KOPT-K1 (cell line): ENCODE measurements around the gene ARPP21.
"Not testable (repeated sequence)": the region's sequence is repeated elsewhere in the genome, so short reads cannot be mapped to it uniquely, and the experiment has no call there.

Experiments used
- H3K27ac ChIP-seq: fragments of 200-600 bp; sonication (generic); 2 replicates; pipeline ENCODE4 v1.5.1; 2016; ENCODE audit warnings: antibody characterized with exemption, mild to moderate bottlenecking, low read depth, low read length; ENCODE audit not compliant: poor library complexity, severe bottlenecking
- H3K36me3 ChIP-seq: fragments of 200-600 bp; sonication (generic); 2 replicates; pipeline ENCODE4 v1.5.1; 2017; ENCODE audit warnings: antibody characterized with exemption, mild to moderate bottlenecking, low read length, moderate library complexity; ENCODE audit not compliant: insufficient read depth
- H3K9me3 ChIP-seq: fragments of 200-600 bp; sonication (generic); 2 replicates; pipeline ENCODE4 v1.5.1; 2017; ENCODE audit warnings: antibody characterized with exemption, low read length, mild to moderate bottlenecking; ENCODE audit not compliant: insufficient read depth, poor library complexity, severe bottlenecking

The ARPP21 gene

DNA sequence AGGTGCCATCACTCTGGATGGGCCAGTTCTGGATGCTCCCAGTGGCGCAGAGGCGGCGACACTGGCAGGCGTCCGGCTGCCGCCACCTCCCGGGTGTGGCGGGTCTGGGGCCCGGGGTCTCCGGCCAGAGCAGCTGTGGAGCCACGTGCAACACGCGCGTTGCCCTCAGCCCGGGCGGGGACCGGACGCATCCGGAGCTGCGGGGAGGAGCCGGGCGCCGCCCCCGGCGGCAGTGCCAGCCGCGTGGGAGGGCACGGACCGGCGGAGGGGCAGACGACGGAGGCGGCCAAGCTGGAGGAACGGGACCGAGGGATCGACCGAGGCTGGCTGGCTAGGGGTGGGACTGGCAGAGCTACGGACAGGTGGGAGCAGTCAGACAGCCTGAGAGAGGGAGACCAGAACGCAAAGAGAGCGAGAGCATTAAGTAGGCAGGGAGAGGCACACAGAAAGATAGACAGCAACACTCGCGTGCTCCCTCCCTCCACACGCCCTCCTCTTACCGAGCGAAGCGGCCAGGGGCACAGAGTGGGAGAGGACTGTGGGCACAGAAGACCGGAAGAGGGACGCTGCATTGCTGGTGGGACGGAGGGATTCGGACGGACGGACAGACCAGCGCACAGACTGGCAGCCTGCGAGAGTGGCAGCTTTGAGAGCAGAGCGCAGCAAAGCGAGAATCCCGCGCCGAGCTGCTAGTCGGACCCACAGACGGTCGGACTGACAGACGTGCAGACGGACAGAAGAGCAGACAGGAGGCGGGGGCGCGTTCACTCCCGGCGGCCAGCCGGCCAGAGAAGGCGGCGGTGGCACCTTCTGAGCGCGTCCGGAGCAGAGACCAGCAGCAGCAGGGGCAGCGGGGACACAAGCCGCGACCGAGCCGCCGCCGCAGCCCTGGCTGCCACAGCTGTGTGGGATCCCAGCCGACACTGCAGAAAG, at the start of gene ARPP21:
Gene ARPP21 (plus strand): TSS at position 272 of the 933 bp plus-strand sequence. CDS start 42,227 bp downstream, outside the sequence.
- Histone ChIP-seq H3K27ac (peak within 1 kb of the TSS; percentile 98), H3K36me3 (0 out of 2 replicates have a peak, but pooled peaks cover 4% of the 10 kb centered on the region), H3K9me3 (no peaks in the 10 kb centered on the region)

- H3K27ac ChIP-seq: no peak overlapping the region
- H3K9me3 ChIP-seq: no peaks in the 10 kb centered on the region
These were observed 46.6 kb upstream of the ARPP21 start for GRCh38 chr3:35592589-35593295.

GRCh38 chr3:35594739-35595138, 44.6 kb upstream of the ARPP21 start:
- H3K36me3 ChIP-seq: no peaks in the 10 kb centered on the region
- no peak overlapping the region for H3K27ac ChIP-seq
- H3K9me3 ChIP-seq: no peaks in the 10 kb centered on the region

More at GRCh38 chr3:35592589-35593295, 46.6 kb upstream of the ARPP21 start:
- no peaks in the 10 kb centered on the region for H3K36me3 ChIP-seq

- Histone ChIP-seq H3K27ac (no peak overlapping the region), H3K9me3 (no peaks in the 10 kb centered on the region), H3K36me3 (no peaks in the 10 kb centered on the region)
These were observed 42.9 kb upstream of the ARPP21 start for GRCh38 chr3:35596335-35596995.

DNA sequence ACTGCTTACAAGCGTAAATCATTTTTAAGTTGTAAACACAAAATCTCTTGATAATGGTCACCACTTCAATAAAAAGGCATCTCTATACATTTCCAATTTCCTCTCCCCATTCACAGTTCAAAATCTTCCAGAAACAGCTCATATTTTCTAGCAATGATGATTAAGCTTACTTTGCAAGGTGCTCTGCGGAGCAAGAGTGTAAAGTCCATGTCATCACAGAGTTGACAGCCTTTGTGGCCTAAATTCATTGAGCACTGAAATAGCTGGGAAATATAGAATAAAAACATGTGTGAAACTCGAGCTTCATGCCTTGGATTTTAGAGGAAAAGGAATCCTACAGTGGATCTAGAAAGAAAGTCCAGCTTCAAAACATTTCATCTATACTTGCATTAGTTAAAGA, 41.8 kb upstream of the ARPP21 start:
- Histone ChIP-seq H3K36me3 (no peaks in the 10 kb centered on the region), H3K9me3 (no peaks in the 10 kb centered on the region), H3K27ac (no peak overlapping the region)

- Histone ChIP-seq H3K36me3 (no peaks in the 10 kb centered on the region), H3K27ac (no peak overlapping the region), H3K9me3 (no peaks in the 10 kb centered on the region)
These were observed 40.5 kb upstream of the ARPP21 start for GRCh38 chr3:35598804-35599203.

DNA sequence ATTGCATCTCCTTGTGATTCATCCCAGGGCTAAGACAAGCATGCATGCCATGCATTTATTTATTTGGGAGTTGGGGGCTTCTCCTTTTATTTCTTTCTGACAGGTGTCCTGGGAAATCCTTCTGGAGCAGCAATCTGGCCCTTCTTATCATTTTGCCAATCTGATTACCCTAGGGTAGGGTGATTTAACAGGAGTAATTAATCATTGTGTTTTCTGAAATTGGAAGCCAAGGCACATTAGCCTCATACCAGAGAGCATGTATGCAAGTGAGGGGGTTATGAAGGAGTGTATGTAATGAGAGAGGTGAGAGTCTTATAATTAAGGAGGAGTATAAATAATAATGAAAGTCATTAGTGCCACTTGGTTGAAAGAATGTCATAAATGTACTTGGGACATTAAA, 37.4 kb upstream of the ARPP21 start:
- Histone ChIP-seq H3K36me3 (no peaks in the 10 kb centered on the region), H3K27ac (no peak overlapping the region), H3K9me3 (no peaks in the 10 kb centered on the region)

GRCh38 chr3:35602395-35602936, 36.9 kb upstream of the ARPP21 start:
- Histone ChIP-seq H3K9me3 (no peaks in the 10 kb centered on the region), H3K27ac (no peak overlapping the region), H3K36me3 (no peaks in the 10 kb centered on the region)

DNA sequence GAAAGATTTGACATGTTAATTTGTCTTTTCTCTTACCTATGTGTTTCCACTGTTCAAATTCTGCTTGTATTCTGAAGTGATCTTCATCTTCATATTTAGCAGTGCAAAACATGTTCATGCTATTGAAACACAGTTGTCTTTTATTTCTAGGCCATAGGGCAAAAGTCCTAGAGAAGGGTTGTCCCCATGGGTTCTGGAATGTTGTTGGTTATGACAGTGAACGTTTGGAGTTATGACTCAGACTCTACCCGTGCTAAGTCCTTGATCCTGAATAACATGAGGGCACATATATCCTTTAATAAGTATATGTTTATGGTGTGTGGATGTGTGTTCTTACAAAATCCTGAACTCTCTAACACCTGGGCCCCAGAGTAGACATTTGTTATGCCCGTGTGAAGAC, 23.0 kb upstream of the ARPP21 start:
- no peak overlapping the region for H3K27ac ChIP-seq
- H3K36me3 ChIP-seq: no peaks in the 10 kb centered on the region
- H3K9me3 ChIP-seq: no peaks in the 10 kb centered on the region

DNA sequence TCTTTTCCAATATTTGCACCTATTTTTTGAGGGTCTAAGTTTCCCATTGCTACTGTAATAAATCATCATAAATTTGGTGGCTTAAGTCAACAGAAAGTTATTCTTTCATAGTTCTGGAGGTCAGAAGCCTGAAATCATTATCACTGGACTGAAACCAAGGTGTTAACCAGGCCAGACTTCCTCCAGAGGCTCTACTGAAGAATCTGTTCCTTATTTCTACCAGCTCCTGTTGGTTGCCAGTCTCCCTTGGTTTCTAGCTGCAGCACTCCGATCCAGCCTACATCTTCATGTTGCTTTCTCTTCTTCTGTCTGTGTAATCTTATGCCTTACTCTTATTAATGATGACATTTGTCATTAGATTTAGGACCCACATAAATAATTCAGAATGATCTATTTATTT, 22.0 kb upstream of the ARPP21 start:
- Histone ChIP-seq H3K9me3 (no peaks in the 10 kb centered on the region), H3K27ac (no peak overlapping the region), H3K36me3 (no peaks in the 10 kb centered on the region)

GRCh38 chr3:35620238-35620637, 19.1 kb upstream of the ARPP21 start:
- not testable (repeated sequence) for H3K9me3 ChIP-seq, H3K27ac ChIP-seq, H3K36me3 ChIP-seq

DNA sequence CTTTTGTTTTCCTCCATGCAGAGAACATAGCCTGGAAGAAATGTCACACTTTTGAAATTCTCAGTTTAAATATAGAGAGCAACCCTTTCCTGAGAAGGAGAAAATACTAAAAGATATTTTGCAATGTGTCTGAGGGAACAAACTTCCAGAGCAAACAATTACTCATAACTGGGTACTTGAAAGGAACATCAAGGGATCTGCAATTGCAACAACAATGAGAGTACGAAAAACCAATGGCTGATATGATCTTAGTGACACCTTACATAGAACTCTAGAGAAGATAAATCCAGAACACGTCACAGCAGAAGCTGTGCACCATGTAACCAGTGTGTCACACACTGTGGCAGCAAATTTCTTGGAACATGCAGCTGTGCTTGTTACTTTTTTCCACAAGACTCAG, 14.6 kb upstream of the ARPP21 start:
- Histone ChIP-seq H3K9me3 (no peaks in the 10 kb centered on the region), H3K27ac (no peak overlapping the region), H3K36me3 (no peaks in the 10 kb centered on the region)

- Histone ChIP-seq H3K27ac (peak overlapping the region; percentile 98), H3K36me3 (no peaks in the 10 kb centered on the region), H3K9me3 (no peaks in the 10 kb centered on the region)
These were observed 5.8 kb upstream of the ARPP21 start for GRCh38 chr3:35633332-35634124.

GRCh38 chr3:35635407-35635806, 3.9 kb upstream of the ARPP21 start:
- H3K27ac ChIP-seq: peak overlapping the region; percentile 98
- H3K9me3 ChIP-seq: no peaks in the 10 kb centered on the region
- no peaks in the 10 kb centered on the region for H3K36me3 ChIP-seq
